Gastroesophageal sphincter (tissue), 3 donors: ENCODE measurements around the gene CTBP1.
"Not testable (repeated sequence)": the region's sequence is repeated elsewhere in the genome, so short reads cannot be mapped to it uniquely, and the experiment has no call there.

Source experiments
- CTCF ChIP-seq, 4 experiments: fragments of 200-600 bp in 2 of 4; fragments of 450-650 bp in 2 of 4; sonication (generic) in 1 of 4; IDR thresholded peaks; one replicate each; pipeline ENCODE4 v1.5.1; 2017 to 2019; ENCODE audit warnings: antibody characterized with exemption in 4 of 4, mild to moderate bottlenecking in 2 of 4, moderate library complexity in 2 of 4
- POLR2A ChIP-seq, 2 donors: fragments of 450-650 bp; IDR thresholded peaks; one replicate each; pipeline ENCODE4 v1.6.1; 2017; ENCODE audit warnings: antibody characterized with exemption in 2 of 2, mild to moderate bottlenecking in 2 of 2, moderate library complexity in 1 of 2

GRCh38 chr4:1292703-1293011 is 43.7 kb upstream of the CTBP1 start:
- TF ChIP-seq CTCF, POLR2A (IDR thresholded peaks at IDR 0.05): not testable (repeated sequence)
